ENCODE measurements around the gene PDCD4. TPM values are rescaled to one million over a fixed set of nuclear protein-coding genes. Genes with fewer than 3 reads are reported as not detected.

Gene PDCD4
- total RNA-seq, 1 donor: 52.9 TPM

DNA sequence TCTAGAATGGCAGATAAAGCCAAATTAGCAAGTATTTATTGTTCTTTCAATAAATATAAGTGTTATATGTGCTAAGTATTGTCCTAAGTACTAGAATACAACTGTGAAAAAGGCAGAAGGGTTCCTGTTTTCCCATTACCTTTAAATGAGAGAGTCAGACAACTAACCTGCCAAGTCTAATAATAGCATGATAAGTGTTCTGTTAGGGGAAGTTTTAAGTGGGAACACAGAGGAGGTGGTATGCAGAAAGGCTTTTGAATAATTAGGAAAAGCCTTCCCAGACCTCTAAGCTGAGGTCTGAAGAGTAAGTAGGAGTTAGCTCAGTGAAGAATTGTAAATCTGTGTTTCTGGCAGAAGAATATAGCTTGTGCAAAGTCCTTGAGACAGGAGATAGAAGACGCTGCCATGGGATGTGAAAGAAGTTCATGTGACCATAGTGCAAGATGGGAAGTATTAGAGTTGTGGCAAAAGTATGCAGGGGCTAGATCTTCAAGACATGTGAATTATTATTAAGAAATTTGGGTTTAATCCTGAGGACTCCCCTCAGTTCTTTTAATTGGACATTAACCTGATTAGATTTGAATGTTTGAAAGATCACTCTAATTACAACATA, 60.1 kb downstream of the PDCD4 start:
- H3K4me3 ChIP-seq (ENCODE audit: low read depth, low read length): no peak overlapping the region
- DNase-seq (ENCODE audit: low read depth): no peak
- TF ChIP-seq, protein P1, sequence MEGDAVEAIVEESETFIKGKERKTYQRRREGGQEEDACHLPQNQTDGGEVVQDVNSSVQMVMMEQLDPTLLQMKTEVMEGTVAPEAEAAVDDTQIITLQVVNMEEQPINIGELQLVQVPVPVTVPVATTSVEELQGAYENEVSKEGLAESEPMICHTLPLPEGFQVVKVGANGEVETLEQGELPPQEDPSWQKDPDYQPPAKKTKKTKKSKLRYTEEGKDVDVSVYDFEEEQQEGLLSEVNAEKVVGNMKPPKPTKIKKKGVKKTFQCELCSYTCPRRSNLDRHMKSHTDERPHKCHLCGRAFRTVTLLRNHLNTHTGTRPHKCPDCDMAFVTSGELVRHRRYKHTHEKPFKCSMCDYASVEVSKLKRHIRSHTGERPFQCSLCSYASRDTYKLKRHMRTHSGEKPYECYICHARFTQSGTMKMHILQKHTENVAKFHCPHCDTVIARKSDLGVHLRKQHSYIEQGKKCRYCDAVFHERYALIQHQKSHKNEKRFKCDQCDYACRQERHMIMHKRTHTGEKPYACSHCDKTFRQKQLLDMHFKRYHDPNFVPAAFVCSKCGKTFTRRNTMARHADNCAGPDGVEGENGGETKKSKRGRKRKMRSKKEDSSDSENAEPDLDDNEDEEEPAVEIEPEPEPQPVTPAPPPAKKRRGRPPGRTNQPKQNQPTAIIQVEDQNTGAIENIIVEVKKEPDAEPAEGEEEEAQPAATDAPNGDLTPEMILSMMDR (IDR thresholded peaks at IDR 0.05; ENCODE audit: insufficient read depth, low read length): no peak

DNA sequence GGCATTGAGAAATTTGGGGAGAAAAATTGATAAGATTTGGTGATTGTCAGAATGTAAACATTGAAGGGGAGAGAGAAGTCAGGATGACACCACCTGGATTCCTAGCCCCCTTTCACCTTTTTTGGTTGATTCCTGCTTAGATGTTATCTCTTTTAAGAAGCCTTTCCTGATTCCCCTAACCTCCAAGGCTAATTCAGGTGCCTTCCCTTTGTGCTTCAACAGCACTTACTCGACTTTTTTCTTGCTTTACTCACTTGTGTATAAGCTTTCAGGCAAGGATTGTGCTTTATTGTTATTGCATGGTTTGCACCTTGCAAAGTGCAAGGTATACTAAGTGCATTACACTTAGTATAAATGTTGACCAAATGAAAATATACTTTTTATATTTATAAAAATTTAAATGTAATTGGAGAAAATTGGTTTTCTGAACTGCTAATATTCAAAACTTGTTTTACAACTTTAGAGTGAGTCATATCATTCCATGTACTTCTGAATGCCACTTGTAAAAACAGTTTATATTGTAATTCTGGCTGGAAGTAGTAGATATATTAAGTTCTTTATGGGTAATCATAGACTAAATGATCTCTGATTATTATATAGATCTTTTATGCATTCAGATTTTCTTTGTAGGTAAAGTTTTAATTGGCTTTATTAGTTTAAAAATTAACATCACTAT, 60.9 kb downstream of the PDCD4 start:
- no peak overlapping the region for H3K4me3 ChIP-seq (ENCODE audit: low read depth, low read length)
- TF ChIP-seq, protein P1 (IDR thresholded peaks at IDR 0.05; ENCODE audit: insufficient read depth, low read length): no peak
- DNase-seq (ENCODE audit: low read depth): no peak

DNA sequence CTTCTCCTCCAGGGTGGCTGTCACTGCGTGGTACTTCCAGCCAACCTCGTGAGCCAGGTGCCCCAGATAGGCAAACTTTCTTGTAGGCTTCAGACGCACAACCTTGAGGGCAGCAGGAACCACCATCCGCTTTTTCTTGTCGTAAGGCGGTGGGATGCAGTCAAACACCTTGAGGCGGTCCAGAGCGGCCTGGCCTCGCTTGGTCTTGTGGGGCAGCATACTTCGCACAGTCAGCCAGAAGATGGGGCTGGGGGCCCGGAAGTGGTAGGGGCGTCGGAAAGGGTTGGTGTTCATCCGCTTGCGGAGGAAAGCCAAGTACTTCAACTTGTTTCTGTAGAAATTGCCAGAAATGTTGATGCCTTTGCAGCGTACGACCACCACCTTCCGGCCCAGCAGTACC, 65.0 kb downstream of the PDCD4 start:
- H3K4me3 ChIP-seq (ENCODE audit: low read depth, low read length): no peak overlapping the region
- no peak for DNase-seq (ENCODE audit: low read depth)
- TF ChIP-seq, protein P1 (IDR thresholded peaks at IDR 0.05; ENCODE audit: insufficient read depth, low read length): no peak

DNA sequence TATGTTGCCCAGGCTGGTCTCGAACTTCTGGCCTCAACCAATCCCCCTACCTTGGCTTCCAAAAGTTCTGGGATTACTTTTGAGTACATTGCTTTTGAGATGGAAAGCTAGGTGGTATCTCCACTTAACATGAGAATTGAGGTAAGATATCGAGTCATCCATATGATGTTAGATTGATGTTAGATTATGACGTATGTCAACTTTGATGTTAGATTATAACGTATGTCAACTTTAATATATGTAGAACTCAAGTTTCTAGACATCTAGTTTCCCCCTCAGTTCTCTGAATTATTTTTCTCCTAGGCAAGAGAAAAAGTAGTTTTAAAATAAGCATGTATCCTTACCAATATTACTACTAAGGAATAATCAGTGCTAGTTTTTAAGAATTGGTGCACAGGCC, 67.7 kb downstream of the PDCD4 start:
- TF ChIP-seq, protein P1 (IDR thresholded peaks at IDR 0.05; ENCODE audit: insufficient read depth, low read length): no peak

DNA sequence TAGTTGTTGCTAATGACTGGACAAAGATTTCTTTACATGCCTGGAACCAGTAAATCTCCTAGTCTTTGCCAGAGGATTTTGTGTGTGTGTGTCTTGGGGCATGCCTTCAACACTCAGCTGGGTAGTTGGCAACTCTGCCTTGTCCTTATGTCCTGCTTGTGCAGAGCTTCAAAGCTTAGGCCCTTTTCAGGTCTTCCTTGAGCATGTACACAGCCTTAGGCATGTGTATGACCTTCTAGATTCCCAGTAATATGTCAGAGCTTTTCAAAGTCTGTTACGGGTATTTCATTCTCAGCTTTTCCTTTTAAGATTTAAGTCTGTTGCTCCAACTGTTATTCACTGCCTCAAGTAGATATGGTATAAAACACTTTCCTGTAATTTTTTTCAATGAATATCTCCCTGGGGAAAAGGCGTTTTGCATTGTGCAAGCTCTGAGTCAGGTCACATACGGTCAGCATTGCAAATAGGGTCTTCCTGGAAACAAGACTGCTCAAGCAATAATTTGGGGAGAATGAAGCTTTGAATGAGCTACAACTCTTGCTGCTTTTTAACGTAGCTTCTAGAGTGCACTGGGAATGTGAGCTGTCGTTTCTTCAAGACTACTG, 73.2 kb downstream of the PDCD4 start:
- H3K4me3 ChIP-seq (ENCODE audit: low read depth, low read length): no peak overlapping the region
- DNase-seq (ENCODE audit: low read depth): peak; percentile 89
- TF ChIP-seq, protein P1 (IDR thresholded peaks at IDR 0.05; ENCODE audit: insufficient read depth, low read length): no peak

More for the DNA sequence above, 67.7 kb downstream of the PDCD4 start:
- DNase-seq (ENCODE audit: low read depth): no peak
- H3K4me3 ChIP-seq (ENCODE audit: low read depth, low read length): no peak overlapping the region

DNA sequence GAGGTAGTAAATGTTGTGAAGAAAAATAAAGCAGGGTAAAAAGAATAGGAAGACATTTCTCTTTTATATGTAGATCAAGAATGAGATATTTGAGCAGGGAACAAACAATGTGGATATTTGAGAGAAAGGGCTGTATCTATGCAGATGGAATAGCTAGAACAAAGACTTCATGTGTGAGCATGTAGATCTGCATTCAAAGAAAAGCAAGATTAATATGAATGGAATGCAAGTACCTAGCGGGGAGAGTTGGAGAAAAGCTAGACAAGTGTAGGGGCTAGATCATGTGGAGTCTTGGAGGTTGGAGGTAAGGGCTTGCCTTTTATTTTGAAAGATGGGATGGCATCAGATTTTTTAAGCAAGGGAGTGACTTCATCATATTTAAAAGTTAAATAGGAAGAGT, 74.8 kb downstream of the PDCD4 start:
- no peak for DNase-seq (ENCODE audit: low read depth)
- no peak overlapping the region for H3K4me3 ChIP-seq (ENCODE audit: low read depth, low read length)
- TF ChIP-seq, protein P1 (IDR thresholded peaks at IDR 0.05; ENCODE audit: insufficient read depth, low read length): no peak

All from fibroblast of the aortic adventitia (primary cell).